Measurements from ENCODE around the gene TMEM144.

TMEM144 gene

GRCh38 chr4:158299459-158300007 is 89.2 kb downstream of the TMEM144 start:
- TF ChIP-seq, protein P1, sequence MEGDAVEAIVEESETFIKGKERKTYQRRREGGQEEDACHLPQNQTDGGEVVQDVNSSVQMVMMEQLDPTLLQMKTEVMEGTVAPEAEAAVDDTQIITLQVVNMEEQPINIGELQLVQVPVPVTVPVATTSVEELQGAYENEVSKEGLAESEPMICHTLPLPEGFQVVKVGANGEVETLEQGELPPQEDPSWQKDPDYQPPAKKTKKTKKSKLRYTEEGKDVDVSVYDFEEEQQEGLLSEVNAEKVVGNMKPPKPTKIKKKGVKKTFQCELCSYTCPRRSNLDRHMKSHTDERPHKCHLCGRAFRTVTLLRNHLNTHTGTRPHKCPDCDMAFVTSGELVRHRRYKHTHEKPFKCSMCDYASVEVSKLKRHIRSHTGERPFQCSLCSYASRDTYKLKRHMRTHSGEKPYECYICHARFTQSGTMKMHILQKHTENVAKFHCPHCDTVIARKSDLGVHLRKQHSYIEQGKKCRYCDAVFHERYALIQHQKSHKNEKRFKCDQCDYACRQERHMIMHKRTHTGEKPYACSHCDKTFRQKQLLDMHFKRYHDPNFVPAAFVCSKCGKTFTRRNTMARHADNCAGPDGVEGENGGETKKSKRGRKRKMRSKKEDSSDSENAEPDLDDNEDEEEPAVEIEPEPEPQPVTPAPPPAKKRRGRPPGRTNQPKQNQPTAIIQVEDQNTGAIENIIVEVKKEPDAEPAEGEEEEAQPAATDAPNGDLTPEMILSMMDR (IDR thresholded peaks at IDR 0.05; ENCODE audit: borderline replicate concordance, insufficient read depth, low read depth, low read length) = no peak
- H3K4me3 ChIP-seq (ENCODE audit: low read depth, low read length) = no peak overlapping the region

GRCh38 chr4:158300012-158300411 is 89.7 kb downstream of the TMEM144 start:
- no peak overlapping the region for H3K4me3 ChIP-seq (ENCODE audit: low read depth, low read length)
- TF ChIP-seq, protein P1 (IDR thresholded peaks at IDR 0.05; ENCODE audit: borderline replicate concordance, insufficient read depth, low read depth, low read length) = no peak

- H3K4me3 ChIP-seq (ENCODE audit: low read depth, low read length) = no peak overlapping the region
- TF ChIP-seq, protein P1 (IDR thresholded peaks at IDR 0.05; ENCODE audit: borderline replicate concordance, insufficient read depth, low read depth, low read length) = no peak
These were observed 92.0 kb downstream of the TMEM144 start for GRCh38 chr4:158302076-158302866.

GRCh38 chr4:158304694-158305093 is 94.4 kb downstream of the TMEM144 start:
- TF ChIP-seq, protein P1 (IDR thresholded peaks at IDR 0.05; ENCODE audit: borderline replicate concordance, insufficient read depth, low read depth, low read length) = no peak
- no peak overlapping the region for H3K4me3 ChIP-seq (ENCODE audit: low read depth, low read length)
